HAP-1 (cell line): ENCODE results near the gene EIF4A2.

Experiments
- DNase-seq, 2 experiments: peaks; one replicate each; pipeline ENCODE4 v3.0.0-alpha.2; 2016 to 2020; ENCODE audit warnings: low spot score in 2 of 2
- H3K27me3 ChIP-seq: fragments of 250-450 bp; sonication (Bioruptor Pico); 2 replicates; pipeline ENCODE4 v1.5.1; 2020; ENCODE audit warnings: low read depth, mild to moderate bottlenecking, moderate library complexity
- H3K36me3 ChIP-seq: fragments of 250-450 bp; sonication (Bioruptor Pico); replicated peaks from 2 replicates; pipeline ENCODE4 v1.5.1; 2020; ENCODE audit warnings: mild to moderate bottlenecking
- H3K4me1 ChIP-seq: fragments of 250-450 bp; sonication (Bioruptor Pico); 2 replicates; pipeline ENCODE4 v1.5.1; 2020; ENCODE audit warnings: mild to moderate bottlenecking
- H3K4me3 ChIP-seq: fragments of 250-450 bp; sonication (Bioruptor Pico); 2 replicates; pipeline ENCODE4 v1.5.1; 2020; ENCODE audit warnings: mild to moderate bottlenecking, moderate library complexity
- H3K9me3 ChIP-seq: fragments of 250-450 bp; sonication (Bioruptor Pico); 2 replicates; pipeline ENCODE4 v1.5.1; 2020; ENCODE audit warnings: mild to moderate bottlenecking, moderate library complexity
- in situ Hi-C: fragments of 300-500 bp; cut with MboI; formaldehyde crosslinking; loops from 3 replicates; pipeline ENCODE4 v1.14.3; 2020; ENCODE audit warnings: low sequenced_read_pairs, inconsistent platforms, mixed read lengths

Gene EIF4A2

DNA sequence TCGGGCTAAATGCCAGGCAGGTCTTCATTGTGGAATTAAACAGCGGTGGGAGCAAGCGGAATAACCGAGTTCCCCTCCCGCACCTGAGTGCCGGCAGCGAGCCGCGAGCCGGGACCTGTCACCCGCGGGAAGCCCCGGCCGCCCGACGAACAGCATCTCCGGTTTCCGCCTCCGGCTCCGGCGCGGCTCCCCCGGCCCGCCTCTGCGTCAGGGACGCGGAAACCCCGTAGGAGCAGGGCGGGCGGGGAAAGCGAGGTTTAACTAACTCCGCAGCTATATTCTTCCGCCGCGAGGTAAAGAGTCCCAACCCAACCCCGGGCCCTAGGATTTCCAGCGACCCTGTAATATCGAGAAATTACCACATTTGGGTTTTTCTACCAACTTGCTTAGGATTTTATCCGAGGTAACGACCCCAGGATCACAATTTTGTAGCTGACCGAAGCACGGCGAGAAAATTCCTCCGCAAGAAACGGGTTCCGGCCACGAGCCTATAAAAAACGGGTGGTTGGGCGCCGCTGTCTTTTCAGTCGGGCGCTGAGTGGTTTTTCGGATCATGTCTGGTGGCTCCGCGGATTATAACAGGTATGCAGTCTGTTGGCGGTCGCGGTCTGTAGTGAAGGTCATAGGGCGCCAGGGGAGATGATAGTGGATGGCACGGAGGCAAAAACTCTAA is at the start of gene EIF4A2:
Gene EIF4A2, plus strand, starts transcription at position 520 of the 673 bp plus-strand sequence. Its CDS starts 34 bp downstream, at position 554.
- H3K4me3 ChIP-seq, result peak within 1 kb of the TSS; percentile 99
- no peaks in the 10 kb centered on the region; the same call in 1 of the 2 replicates for H3K9me3 ChIP-seq
- peak; percentile 85 to 92 for DNase-seq
- H3K4me1 ChIP-seq, result peaks cover 31% of the 10 kb centered on the region
- in situ Hi-C loops, result no loop called here
- H3K27me3 ChIP-seq, result no peaks in the 10 kb centered on the region
- H3K36me3 ChIP-seq, result peaks cover 48% of the 10 kb centered on the region

DNA sequence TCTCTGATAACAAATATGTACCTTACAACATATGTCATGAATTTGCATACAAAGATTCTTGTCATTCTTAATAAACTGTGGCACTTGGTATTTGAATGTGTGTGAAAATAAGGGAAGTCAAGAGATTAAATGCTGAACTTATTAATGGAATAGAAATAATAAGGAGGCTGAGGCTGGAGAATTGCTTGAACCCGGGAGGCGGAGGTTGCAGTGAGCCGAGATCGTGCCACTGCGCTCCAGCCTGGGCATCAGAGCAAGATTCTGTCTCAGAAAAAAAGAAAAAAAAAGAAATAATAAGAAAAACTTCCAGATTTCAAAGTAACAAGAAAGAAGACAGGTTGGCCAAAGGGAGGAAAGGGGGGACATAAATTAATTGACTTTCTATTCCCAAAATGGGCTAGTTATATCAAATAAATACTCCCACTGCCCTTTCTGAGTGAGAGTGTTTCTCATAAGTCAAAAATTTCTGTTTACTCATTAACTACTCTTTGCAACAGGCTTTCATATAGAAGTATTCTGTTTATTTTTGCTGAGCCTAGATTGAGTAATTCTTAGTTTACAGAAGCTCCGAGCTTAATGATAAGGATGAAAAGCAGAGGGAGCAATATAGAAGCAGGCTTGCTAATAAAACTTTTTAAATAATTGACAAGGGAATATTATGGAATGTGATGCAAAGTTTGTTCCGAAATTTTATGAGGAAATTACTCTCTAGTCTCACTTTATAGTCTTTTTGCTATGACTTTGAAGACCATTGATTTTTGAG is 40.6 kb upstream of the EIF4A2 start:
- in situ Hi-C loops, result loop anchor here (10.0 kb wide), 1 partner anchor 118 kb away; no protein-coding TSS in a partner anchor
- no peaks in the 10 kb centered on the region for H3K27me3 ChIP-seq
- no peak overlapping the region for H3K4me3 ChIP-seq
- H3K9me3 ChIP-seq, result no peaks in the 10 kb centered on the region
- no peaks in the 10 kb centered on the region for H3K4me1 ChIP-seq
- no peaks in the 10 kb centered on the region for H3K36me3 ChIP-seq
- DNase-seq, result no peak

DNA sequence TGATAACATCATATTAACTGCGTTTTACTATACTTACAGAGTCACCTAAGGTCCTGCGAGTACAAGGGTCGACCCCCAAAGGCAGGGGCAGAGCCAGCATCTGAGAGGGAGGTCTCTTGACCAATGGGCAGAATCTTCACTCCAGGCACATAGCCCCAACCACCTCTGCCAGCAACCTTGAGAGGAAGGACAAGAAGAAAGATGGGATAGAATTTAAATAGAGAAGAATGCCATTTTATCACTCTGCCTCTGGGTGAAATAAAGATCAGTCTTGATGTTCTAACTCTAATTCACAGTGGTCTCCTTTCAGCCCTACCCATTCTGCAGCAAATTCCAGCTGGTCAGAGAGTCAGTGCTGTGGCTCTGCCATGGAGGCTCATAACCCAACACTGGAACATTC is 39.7 kb upstream of the EIF4A2 start:
- Histone ChIP-seq H3K9me3 (no peaks in the 10 kb centered on the region), H3K4me3 (no peak overlapping the region), H3K4me1 (no peaks in the 10 kb centered on the region), H3K36me3 (no peaks in the 10 kb centered on the region), H3K27me3 (no peaks in the 10 kb centered on the region)
- in situ Hi-C loops, result loop anchor here (10.0 kb wide), 1 partner anchor 119 kb away; no protein-coding TSS in a partner anchor
- DNase-seq, result no peak

DNA sequence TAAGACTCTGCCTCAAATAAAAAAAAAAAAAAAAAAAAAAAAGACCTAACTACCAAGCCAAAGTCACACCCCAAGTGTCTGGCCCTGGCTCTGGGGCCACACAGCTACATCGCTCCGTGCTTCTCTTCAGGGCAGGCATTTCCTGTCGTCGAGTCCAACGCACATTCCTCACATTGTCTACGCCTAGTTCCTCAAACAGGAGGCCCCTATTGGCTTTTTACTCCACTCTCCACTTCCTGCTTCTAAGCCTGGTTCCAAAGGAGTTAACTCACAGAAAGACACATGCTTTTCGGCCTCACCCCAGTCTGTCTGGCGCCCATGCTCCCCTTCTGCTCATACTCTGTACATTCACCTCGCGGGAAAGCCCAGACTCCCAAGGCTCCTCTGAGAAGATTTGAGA is 37.4 kb upstream of the EIF4A2 start:
- H3K4me1 ChIP-seq, result no peaks in the 10 kb centered on the region
- DNase-seq, result peak in 1 of 2 experiments; percentile 50
- H3K36me3 ChIP-seq, result no peaks in the 10 kb centered on the region
- H3K9me3 ChIP-seq, result no peaks in the 10 kb centered on the region
- no peaks in the 10 kb centered on the region for H3K27me3 ChIP-seq
- in situ Hi-C loops, result loop anchor here (10.0 kb wide), 1 partner anchor 121 kb away; no protein-coding TSS in a partner anchor
- H3K4me3 ChIP-seq, result no peak overlapping the region

DNA sequence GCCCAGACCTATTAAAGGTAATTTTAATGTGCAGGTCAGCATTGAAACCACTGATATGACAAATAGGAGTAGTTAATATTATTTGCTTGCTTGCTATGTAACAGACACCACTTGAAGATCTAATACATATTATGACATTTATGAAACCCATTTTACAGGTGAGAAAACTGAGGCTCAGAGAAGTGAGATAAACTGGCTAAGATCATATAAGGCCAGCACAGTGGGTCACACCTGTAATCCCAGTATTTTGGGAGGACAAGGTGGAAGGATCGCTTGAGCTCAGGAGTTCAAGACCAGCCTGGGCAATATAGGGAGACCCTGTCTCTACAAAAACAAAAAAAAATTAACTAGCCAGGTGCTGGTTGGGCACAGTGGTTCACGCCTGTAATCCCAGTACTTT is 33.1 kb upstream of the EIF4A2 start:
- in situ Hi-C loops, result loop anchor here (10.0 kb wide), 1 partner anchor 146 kb away; no protein-coding TSS in a partner anchor
- Histone ChIP-seq H3K4me1 (no peaks in the 10 kb centered on the region), H3K36me3 (no peaks in the 10 kb centered on the region)

DNA sequence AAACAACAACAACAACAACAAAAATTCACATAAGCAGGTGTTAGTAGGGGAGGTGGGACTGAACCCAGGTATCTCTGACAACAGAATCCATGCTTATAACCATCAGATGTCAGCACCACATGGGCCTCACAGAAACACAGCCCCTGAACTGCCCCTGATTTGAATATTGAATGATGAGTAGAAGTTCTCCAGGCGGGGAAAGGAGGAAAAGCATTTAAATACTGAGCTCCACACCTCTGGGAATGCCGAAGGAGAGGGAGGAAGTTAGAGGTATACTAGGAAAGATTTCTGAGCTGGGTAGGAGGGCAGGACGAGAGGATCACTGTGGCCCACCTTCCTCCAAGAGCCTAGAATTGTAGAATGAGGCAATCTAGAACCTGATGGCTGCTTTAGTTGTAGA is 31.9 kb upstream of the EIF4A2 start:
- H3K4me1 ChIP-seq, result no peaks in the 10 kb centered on the region
- no peaks in the 10 kb centered on the region for H3K27me3 ChIP-seq
- DNase-seq, result no peak
- H3K9me3 ChIP-seq, result no peaks in the 10 kb centered on the region
- in situ Hi-C loops, result loop anchor here (10.0 kb wide), 1 partner anchor 147 kb away; no protein-coding TSS in a partner anchor
- H3K4me3 ChIP-seq, result no peak overlapping the region
- H3K36me3 ChIP-seq, result no peaks in the 10 kb centered on the region

More for the DNA sequence above, 33.1 kb upstream of the EIF4A2 start:
- Histone ChIP-seq H3K9me3 (no peaks in the 10 kb centered on the region), H3K4me3 (no peak overlapping the region), H3K27me3 (no peaks in the 10 kb centered on the region)
- no peak for DNase-seq

DNA sequence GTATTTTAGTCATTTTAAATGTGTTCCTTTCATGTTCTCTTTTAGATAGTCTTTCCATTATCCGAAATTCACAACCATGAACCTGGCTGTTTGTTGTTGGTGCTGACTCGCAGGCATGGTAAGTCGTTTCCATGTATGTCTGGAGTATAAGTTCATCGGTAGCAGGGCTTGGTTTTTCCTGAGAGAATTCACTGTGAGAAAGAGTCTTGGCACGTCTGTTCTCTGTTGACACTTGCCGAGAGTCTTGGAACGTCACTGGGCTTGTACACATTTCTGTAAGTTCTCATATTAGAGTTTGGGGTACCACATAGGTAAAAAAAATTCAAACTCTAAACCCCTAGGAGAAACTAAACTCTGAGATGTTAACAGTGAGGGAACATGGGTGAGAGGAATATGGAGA is 29.4 kb upstream of the EIF4A2 start:
- DNase-seq, result no peak
- H3K27me3 ChIP-seq, result no peaks in the 10 kb centered on the region
- H3K9me3 ChIP-seq, result no peaks in the 10 kb centered on the region
- in situ Hi-C loops, result loop anchor here (10.0 kb wide), 1 partner anchor 149 kb away; no protein-coding TSS in a partner anchor
- no peak overlapping the region for H3K4me3 ChIP-seq
- no peaks in the 10 kb centered on the region for H3K36me3 ChIP-seq
- H3K4me1 ChIP-seq, result no peaks in the 10 kb centered on the region

DNA sequence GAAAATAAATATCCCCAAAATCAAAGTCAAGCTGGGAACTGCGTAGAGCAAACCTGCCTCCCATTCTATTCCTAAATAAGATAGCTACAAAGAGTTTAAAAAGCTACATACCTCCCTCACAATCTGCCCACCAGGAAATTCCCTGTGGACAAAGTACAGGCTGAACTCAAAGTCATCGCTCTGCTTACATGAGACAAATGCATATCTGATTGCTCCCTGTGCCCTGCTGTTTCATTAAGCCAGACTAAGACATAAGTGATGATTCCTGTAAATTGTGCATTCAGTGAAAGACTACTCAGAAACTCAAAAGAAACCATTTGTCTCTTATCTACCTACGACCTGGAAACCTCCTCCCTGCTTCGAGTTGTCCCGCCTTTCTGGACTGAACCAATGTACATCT is 28.5 kb upstream of the EIF4A2 start:
- Histone ChIP-seq H3K9me3 (no peaks in the 10 kb centered on the region), H3K4me3 (no peak overlapping the region), H3K36me3 (no peaks in the 10 kb centered on the region), H3K4me1 (no peaks in the 10 kb centered on the region), H3K27me3 (no peaks in the 10 kb centered on the region)
- DNase-seq, result no peak
- in situ Hi-C loops, result loop anchor here (10.0 kb wide), 1 partner anchor 150 kb away; no protein-coding TSS in a partner anchor

DNA sequence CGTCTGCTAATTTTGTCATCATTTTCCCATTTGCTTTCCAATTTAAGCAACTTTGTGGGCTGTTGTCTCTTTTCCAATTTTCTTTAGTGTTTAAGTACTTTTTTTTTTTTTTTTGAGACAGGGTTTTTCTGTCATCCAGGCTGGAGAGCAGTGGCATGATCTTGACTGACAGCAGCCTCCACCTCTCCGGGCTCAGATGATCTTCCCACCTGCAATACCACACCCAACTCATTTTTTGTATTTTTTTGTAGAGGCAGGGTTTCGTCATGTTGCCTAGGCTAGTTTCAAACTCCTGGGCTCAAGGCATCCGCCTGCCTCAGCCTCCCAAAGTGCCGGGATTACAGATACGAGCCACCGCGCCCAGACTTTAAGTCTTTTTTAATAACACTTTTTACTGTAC is 26.2 kb upstream of the EIF4A2 start:
- Histone ChIP-seq H3K36me3 (no peaks in the 10 kb centered on the region), H3K9me3 (no peaks in the 10 kb centered on the region), H3K4me1 (no peaks in the 10 kb centered on the region), H3K4me3 (no peak overlapping the region), H3K27me3 (no peaks in the 10 kb centered on the region)
- in situ Hi-C loops, result loop anchor here (10.0 kb wide), 1 partner anchor 152 kb away; no protein-coding TSS in a partner anchor
- no peak for DNase-seq

DNA sequence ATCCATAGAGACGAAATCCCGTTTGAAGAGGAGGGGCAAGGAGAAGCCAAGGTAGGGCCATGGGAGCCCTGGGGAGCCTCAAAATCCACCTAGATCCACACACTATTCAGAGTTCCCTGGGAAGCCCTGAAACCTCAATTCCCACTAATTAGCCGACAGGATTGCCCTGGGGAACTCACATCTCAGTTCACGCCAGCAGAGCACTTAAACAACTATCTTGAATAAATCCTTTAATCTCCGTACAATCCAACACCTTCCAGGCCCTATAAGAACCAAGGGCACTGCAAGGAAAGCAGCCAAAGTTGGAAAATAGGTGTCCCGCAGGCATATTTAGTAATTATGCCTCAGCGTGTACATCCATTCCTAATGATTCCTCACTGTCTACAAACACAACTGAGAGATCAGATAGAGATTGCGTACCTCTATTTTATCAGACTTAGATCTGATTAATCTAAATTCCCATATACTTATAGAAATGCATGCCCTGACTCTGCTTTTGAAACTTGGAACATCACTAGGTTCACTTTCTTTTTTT is 25.6 kb upstream of the EIF4A2 start:
- H3K4me3 ChIP-seq, result no peak overlapping the region
- H3K4me1 ChIP-seq, result no peaks in the 10 kb centered on the region
- no peaks in the 10 kb centered on the region for H3K27me3 ChIP-seq
- in situ Hi-C loops, result loop anchor here (10.0 kb wide), 1 partner anchor 153 kb away; no protein-coding TSS in a partner anchor
- no peaks in the 10 kb centered on the region for H3K9me3 ChIP-seq
- DNase-seq, result peak; percentile 15 to 20
- H3K36me3 ChIP-seq, result no peaks in the 10 kb centered on the region

DNA sequence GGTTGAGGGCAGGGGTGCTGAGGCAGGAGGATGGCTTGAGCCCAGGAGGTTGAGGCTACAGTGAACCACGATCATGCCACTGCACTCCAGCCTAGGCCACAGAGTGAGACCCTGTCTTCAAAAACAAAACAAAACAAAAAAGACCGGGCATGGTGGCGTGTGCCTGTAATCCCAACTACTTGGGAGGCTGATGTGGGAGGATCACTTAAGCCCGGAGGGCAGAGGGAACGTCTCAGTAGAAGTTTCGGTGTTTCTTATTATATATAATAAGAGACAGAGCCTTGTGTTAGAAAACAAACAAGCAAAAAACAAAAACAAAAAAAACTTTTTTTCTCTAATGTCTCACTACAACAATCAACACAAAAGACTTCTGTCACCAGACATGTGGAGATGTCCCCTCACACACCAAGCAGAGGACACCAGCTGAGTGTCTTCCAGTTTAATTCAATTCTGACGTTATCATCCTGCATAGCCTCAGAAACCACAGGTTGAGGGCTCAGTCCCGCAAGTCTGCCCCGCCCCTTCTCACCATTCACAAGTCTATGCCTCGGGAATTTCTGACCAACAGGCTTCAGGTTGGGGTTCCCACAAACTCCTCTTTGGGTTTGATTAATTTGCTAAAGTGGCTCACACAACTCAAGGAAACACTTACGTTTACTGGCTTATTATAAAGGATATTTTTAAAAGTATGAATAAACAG is 24.0 kb upstream of the EIF4A2 start:
- DNase-seq, result peak in 1 of 2 experiments; percentile 24
- Histone ChIP-seq H3K27me3 (no peaks in the 10 kb centered on the region), H3K4me3 (no peak overlapping the region), H3K4me1 (no peaks in the 10 kb centered on the region), H3K9me3 (no peaks in the 10 kb centered on the region), H3K36me3 (no peaks in the 10 kb centered on the region)
- in situ Hi-C loops, result loop anchor here (10.0 kb wide), 1 partner anchor 155 kb away; no protein-coding TSS in a partner anchor

DNA sequence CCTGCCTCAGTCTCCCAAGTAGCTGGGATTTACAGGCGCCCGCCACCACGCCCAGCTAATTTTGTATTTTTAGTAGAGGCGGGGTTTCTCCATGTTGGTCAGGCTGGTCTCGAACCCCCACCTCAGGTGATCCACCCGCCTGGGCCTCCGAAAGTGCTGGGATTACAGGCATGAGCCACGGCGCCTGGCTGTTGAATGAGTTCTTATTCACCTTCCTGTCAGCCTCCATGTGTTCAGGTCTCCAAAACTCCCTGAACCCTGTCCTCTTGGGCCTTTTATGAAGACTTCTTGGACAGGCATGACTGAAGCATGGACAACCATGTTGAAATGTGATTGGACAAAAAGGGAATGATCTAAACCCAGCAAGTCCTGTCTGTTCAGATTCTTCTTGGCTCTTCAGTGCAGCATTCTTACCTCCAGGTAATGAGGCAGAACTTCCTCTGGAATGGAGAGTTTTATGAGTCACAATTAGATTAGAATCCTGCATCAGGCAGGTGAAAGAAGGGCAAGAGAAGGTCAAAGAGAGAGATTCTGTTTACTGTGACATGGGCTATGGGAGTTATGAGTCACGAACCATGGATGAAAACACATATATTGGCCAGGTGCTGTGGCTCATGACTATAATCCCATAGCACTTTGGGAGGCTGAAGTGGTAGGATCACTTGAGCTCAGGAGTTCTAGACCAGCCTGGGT is 23.1 kb upstream of the EIF4A2 start:
- H3K4me1 ChIP-seq, result no peaks in the 10 kb centered on the region
- in situ Hi-C loops, result no loop called here
- no peak overlapping the region for H3K4me3 ChIP-seq
- no peaks in the 10 kb centered on the region for H3K27me3 ChIP-seq
- H3K9me3 ChIP-seq, result no peaks in the 10 kb centered on the region
- DNase-seq, result no peak
- no peaks in the 10 kb centered on the region for H3K36me3 ChIP-seq
